ENCODE data around the gene CST9.

CST9 gene, protein sequence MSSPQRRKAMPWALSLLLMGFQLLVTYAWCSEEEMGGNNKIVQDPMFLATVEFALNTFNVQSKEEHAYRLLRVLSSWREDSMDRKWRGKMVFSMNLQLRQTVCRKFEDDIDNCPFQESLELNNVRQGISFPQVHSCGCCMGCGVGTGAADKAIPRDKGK

DNA sequence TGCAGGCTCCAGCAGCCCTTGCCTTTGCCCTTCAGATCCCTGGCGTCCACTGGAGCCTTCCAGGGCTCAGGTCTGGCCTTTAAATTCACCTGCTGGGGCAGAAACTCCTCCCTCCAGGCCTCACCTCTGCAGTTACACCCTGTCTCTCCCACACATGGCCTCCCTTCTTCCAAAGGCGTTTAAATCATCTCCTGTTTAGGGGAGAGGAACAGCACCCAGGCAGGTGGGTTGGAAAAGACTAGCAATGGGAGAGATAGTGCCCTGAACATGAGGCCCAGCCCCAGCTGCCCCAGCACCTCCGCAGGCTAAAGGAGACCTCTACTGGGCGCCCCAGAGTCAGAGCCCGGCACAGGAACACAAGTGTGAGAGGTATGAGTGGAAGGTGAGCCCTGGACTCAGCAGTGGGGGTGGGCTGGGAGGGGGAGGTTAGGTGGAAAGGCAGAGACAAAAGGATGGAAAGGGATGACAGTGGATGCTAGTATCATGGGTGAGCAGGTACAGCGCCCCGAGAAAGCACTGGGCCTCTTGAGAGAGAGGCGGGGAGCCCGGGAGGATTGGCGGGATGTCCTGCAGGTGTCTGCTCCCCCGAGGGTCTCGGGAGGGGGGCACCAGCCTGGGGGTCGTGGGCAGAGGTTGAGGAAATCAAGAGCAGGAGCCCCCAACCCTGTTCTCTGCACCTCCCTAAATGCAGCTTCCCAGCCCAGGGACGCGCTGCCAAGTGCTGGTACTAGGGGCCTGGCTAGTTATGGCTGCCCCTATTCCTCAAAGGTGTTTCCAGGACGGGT is at the start of gene CST9:
TSS of gene CST9 (minus strand) at position 51 of the 785 bp plus-strand sequence. CDS start 53 bp downstream, outside the sequence.
- no peak for DNase-seq (ENCODE audit: low read depth in 1 of 2, low spot score in 1 of 2)

DNA sequence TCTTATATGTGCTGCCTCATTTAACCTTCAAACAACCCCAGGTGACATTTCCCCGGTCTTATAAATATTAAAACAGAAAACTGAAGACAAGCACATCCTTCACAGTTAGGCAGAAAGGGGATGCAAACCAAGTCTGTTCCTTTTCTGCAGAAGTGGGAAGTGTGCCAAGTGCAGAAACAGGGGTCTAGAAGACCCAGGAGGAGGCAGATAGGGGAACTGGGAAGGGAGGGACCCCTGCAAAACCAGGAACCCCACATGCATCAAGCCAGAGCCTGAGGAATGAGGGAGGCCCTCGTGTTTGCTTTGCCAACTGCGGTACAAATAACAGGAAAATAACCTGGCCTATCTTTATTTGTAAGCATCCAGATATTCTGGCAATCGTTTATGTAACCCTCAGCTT is 49.0 kb upstream of the CST9 start:
- no peak for DNase-seq (ENCODE audit: low read depth in 1 of 2, low spot score in 1 of 2)

DNA sequence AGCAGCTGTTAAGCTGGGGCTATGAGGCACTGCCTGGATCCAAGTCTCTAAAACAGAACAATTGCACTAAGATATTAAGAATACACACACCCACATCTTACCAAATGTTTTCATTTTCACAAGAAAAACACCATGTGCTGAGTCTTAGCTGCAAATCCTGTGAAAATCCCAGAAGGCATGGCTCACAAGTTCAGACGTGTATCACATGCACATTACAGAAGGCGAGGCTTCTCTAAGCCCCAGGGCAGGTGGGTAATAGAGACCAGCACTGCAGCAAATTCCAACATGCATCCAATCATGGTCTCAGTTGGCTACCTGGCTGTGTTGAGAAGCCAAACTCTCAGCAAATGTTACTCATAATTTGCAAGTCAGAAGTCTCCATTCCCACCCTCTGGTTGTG is 48.3 kb upstream of the CST9 start:
- no peak for DNase-seq (ENCODE audit: low read depth in 1 of 2, low spot score in 1 of 2)

DNA sequence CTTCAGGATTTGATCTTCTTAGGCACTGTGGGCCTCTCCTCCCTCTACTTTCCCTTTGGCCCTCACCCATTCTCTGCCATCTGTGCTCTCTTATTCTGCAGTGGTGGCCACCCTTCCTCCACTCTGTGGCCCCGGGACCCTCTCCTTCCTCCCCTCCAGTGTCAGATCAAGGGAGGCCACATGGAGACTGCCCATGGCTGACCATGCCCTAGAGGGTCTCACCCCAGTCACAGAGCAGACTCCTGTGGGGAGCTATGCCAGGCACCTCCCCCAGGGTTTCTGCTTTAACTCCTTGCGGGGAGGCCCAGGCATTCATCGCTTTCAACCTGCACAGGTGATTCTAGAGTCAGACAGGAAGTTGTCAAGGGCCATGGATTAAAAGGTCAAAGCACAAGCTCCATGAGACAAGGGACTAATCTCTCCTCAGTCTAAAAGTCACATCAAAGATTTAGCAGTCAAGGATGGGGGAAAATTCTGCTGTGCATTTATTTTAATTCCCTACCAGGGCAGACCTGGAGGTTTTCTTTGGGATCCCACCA is 47.8 kb upstream of the CST9 start:
- no peak for DNase-seq (ENCODE audit: low read depth in 1 of 2, low spot score in 1 of 2)

DNA sequence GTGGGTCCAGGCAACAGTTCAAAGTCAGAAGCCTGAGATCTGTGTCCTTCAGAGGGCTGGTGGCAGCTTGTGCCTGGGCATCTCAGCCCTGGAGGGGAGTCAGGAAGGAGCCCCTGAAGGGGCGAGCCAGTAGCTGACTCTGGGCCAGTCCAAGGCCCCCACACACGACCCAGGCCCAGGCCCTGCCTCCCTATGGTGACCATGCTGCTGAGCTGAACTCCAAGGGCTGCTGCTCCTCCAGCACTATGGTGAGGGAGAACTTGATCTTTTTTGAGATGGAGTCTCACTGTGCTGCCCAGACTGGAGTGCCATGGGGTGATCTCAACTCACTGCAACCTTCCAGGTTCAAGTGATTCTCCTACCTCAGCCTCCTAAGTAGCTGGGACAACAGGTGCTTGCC is 47.2 kb upstream of the CST9 start:
- DNase-seq (ENCODE audit: low read depth in 1 of 2, low spot score in 1 of 2): no peak

DNA sequence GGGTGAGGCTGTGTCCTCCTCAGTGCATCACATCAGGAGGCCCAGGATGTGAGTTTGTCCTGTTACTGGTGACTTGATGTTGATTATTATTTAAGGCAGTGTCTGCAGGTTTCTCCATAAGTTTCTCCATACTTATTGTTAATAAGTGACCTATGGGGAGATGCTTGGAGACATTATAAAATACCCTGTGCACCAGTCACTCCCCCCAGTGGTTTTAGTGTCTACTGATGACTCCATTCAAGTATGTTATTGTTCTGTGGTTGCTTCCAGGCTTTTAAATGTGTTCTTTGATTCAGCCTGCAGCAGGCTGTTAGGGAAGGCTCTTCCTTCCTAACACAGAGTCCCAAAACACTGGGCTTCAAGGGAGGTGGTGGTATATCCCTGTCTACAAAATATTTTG is 46.7 kb upstream of the CST9 start:
- no peak for DNase-seq (ENCODE audit: low read depth in 1 of 2, low spot score in 1 of 2)

DNA sequence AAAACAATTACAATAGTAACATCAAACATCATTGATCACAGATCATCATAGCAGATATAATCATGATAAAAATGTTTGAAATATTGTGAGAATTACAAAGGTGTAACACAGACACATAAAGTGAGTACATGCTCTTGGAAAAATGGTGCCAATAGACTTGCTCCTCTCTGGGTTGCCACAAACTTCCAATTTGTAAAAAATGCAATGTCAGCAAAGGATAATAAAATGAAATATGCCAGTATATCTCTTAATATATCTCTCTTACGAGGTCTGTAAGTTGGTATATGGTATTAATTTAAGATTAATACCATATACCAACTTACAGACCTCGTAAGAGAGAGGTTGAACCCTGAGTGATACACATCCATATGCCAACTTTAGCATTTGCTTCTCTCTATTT is 45.4 kb upstream of the CST9 start:
- no peak for DNase-seq (ENCODE audit: low read depth in 1 of 2, low spot score in 1 of 2)

DNA sequence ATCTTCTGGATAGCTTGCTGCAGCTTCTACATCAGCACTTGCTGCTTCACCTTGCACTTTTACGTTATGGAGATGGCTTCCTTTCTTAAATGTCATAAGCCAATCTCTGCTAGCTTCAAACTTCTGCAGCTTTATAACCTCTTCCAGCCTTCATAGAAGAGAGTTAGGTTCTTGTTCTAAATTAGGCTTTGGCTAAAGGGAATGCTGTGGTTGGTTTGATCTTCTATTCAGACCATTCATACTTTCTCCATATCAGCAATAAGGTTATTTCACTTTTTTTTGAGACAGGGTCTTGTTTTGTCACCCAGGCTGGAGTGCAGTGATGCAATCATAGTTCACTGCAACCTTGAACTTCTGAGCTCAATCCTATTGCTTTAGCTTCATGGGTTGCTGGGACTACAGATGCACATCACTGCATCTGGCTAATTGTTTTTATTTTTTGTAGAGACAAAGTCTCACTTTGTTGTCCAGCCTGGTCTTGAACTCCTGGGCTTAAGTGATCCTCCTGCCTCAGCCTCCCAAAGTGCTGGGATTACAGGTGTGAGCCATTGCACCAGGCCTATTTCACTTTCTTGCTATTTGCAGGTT is 44.2 kb upstream of the CST9 start:
- no peak for DNase-seq (ENCODE audit: low read depth in 1 of 2, low spot score in 1 of 2)

DNA sequence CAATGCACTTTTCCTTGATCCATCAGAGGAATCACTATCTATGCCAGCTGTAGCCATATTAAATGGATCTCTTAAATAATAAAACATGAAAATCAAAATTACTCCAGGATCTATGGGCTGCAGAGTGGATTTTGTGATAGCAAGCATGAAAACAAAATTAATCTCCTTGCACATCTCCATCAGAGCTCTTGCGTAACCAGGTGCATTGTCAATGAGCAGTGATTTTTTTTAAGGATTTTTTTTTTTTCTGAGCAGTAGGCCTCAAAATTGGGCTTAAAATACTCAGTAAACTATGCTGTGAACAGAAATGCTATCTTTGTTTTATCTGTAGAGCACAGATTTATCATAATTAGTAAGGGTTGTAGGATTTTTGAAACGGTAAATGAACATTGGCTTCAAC is 43.5 kb upstream of the CST9 start:
- DNase-seq (ENCODE audit: low read depth in 1 of 2, low spot score in 1 of 2): no peak

DNA sequence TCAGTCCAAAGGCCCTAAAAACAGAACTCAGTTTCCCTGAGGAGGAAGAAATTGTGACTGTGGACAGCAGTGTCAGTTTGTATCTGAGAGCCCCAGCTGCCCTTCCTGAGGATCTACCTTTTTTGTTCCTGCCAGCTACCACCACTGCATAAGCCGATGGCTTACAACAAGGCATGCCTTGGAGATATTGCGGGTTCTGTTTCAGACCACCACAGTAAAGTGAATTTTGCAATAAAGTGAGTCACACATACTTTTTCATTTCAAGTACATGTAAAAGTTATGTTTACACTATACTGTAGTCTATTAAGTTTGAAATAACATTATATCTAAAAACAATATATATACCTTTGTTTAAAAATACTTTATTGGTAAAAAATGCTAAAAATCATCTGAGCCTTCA is 41.6 kb upstream of the CST9 start:
- DNase-seq (ENCODE audit: low read depth in 1 of 2, low spot score in 1 of 2): no peak

DNA sequence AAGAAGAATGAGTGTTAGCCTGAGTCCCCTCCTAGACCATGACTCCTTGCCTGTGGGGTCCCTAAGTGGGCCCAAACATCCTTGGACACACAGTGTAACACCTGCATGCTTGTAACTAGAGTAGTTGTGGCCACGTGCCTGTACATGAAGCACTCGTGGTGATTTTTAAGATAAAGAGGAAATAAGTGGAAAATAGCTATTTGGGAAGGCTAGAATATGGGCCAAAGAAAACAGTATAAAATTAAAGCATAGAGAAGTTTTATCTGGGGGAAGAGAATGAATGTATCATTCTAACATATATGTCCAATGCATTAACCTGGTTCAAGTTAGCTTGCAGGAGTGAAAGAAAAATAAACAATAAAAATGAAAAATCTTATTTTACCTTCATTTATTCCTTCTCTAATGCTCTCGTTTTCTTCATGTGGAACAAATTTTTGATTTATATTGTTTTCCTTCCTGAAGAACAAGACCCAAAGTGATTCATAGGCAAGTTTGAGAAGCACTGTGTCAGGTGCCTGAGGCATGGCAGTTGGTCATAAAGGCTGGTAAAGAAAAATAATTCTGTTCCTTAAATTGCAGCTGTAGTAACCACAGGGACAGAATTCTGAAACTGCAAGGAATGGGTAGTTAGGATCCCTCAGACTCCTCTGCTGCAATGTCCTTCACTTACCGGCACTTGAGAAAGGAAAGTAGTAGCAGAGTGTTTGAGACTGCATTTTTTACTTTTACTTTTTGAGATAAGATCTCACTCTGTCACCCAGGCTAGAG is 40.6 kb upstream of the CST9 start:
- no peak for DNase-seq (ENCODE audit: low read depth in 1 of 2, low spot score in 1 of 2)

DNA sequence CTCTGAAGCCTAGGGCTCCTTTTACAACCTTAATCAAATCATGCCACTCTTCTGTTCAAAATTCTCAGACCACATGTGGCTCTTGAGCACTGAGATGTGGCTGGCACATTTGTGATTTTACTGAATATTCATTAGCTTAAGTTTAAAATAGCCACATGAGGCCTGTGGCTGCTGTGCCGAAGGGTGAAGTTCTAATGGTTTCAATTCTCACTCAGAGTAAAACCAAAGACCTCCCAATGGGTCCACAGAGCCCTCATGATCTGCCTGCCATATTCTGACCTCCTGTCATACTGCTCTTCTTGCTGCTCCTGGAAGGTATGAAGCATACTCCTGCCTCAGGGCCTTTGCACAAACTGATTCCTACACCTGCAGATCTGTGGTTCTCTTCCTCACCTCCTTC is 39.9 kb upstream of the CST9 start:
- no peak for DNase-seq (ENCODE audit: low read depth in 1 of 2, low spot score in 1 of 2)

DNA sequence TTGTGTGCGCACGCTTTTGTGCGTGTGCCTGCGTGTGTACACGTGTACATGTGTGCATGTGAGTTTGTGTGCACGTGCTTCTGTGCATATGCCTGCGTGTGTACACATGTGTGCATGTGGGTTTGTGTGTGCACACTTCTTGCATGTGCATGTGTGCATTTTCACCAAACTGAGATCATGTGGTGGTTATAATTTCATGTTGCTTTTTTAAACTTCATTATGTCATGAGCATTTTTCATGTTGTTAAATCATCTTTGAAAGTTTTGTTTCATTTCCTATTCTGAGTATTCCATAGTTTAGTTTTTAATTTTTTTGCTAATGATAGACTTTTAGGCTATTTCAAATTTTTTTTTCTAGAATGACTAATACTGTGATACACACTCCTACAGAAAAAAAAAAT is 38.4 kb upstream of the CST9 start:
- no peak for DNase-seq (ENCODE audit: low read depth in 1 of 2, low spot score in 1 of 2)

DNA sequence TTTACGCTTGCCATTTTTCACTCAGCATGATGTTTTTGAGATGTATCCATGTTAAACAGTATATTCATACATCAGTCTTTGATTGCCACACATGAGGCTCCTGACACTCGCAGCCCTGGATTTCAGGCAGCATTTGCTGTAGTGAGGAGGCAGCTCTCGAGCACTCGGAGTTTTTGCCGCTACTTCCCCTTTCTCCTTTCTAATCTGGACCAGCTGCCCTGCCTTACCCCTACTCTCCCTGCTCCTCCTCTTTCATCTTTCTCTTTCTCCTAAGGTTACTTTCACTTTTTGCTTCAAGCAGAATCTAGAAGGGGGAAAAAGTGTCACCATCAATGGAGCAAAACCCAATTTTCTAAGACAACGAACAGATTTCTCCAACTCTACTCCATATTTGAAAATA is 37.9 kb upstream of the CST9 start:
- DNase-seq (ENCODE audit: low read depth in 1 of 2, low spot score in 1 of 2): no peak

DNA sequence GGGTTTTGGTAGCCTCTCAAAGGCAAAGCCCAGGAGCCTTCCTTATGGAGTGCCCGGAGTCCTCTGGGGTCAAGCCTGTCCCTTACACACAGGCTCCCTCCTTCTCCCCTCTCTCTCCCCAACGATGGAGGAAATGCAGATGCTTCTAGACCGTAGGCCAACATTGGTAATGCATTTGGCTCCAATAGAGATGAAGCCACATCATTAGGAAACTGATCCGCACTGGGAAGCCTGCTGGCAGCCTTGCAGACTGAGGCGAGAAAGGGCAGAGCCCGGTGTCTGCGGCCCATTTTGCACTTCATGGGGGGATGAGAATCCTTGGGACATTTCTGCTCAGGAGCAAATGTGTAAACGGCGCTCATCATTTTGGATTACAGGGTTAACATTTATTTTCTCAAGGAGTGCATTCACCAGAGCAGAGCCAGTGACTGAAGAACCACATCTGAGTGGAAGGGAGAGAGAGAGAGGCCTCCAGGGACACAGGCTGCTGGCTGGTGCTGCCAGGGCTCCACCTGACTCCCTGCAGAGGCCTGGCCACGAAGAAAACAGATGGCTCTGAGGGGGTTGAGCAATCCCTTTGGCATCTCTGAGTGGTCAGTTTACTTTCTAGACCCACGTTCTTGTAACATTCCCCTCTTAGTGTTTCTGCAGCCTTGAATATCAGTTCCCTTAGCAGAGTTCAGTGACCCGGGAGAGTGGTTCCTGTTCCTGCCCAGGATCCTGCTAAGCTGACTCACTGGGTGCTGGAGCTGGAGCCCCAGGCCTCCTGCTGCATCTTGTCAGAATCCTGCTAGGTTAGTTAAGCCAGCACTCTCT is 36.4 kb upstream of the CST9 start:
- no peak for DNase-seq (ENCODE audit: low read depth in 1 of 2, low spot score in 1 of 2)

DNA sequence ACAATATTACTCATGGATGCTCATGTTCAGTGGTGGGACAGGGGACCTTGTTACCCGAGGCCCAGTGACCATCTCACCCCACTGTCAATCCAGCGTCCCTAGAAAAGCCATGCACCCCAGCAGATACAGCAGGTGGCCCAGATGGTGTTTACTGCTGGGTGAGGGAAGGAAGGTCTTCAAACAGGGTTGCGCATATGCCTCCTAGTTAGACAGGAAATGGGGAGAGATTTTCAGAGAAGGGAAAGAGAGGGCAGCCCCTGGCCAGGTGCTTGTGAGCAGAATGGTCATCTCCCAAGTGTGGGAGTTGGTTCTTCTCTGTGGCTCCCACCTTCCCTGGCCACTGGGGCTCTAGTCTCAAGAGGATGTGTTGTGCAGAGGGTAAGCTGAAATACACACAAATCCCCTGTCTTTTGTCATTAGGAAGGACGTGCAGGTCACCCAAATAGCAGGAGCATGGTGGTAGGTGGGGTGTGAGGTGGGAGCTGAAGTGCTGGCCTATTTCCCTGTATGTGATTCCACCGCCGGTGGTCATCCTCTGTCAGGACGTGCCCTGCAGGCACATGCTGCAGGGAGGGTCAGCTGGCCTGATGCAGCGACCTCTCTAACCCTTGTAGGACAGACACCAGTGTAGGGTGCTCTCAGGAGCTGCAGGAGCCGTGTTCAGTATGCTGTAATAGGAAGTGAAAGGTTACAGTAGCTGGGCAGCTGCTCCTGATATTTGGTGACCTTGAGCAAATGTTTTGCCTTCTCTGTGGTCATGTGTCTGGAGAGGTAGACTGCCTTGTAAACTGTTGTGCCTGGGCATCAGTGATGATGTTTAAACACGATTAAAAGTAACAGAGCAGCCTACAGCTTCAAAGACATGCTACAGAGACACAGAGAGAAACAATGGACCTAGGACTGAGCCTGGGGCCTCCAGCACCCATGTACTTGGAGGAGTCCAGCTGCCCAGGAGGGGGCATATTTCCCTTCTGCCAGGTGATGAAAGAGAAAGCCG is 35.3 kb upstream of the CST9 start:
- no peak for DNase-seq (ENCODE audit: low read depth in 1 of 2, low spot score in 1 of 2)

DNA sequence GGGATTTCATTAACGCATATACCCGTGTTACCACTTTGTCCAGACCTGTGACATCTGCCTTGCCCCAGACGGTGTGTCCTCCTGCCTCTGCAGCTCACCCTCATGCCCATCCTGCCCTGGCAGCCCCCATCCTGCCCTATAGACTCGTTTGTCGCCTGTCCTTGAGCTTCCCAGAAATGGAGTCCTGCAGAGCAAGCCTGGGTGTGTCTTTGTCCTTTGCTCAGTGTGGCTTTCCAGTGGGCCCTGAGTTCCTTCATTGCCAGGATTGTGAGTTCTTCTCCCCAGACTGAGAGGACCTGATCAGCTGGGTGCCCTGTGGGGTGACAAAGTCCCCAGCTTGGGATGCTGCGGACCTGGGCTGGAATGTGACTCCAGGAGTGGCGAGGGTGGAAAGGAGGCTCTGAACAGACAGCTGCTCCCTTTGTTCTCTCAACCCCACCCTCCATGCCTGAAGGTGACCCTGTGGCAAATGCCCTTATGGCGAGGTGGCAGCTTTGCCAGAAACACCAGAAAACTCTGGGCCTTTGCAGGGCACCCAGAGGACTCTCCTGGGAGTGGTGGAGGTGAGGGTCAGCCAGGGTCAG is 34.4 kb upstream of the CST9 start:
- DNase-seq (ENCODE audit: low read depth in 1 of 2, low spot score in 1 of 2): no peak

DNA sequence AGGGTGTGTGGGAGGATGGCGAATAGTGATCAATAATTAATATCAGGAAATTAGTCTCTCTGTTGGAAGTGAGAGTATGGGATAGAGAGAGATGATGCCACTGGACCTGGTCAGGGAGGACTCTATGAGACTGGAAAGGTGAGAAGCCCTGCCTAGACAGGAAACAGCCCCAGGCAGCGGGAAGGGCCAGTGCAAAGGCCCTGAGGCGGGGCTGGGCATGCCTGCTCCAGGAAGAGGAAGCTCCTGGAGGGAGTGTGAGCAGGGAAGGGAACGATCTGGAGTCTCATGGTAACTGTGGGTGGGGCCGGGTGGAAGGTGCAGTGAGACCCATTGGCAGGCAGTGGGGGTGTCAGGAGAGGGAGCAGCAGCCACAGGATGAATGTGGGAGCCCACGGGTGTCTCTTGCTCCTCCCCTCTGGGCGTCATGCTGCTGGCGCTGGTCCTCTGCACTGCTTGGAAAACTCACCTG is 33.8 kb upstream of the CST9 start:
- no peak for DNase-seq (ENCODE audit: low read depth in 1 of 2, low spot score in 1 of 2)

DNA sequence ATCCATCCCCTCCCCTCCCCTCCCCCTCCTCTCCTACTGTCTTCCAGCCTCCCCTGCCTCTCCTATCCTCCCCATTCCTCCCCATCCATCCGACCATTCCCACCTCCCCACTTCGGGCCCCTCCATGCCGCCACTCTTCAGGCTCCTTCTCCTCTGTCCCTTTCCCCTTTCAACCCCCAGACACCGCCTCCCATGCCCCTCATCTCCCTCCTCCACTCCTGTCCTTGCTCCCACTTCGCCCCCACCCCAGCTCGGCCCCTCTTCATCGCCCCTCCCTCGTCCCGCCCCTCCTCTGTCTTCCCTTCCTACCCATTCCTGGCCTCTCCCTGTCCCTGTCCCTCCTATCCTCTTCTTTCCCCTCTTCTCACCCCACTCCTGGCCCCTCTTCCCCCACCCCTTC is 32.6 kb upstream of the CST9 start:
- no peak for DNase-seq (ENCODE audit: low read depth in 1 of 2, low spot score in 1 of 2)

Measured in activated CD4-positive, alpha-beta T cell treated with anti-CD3 and anti-CD28 coated beads, Interleukin-2, amount 50 U/mL, for 24 hours (primary cell).